ENCODE measurements around the gene PPID.

The PPID gene

DNA sequence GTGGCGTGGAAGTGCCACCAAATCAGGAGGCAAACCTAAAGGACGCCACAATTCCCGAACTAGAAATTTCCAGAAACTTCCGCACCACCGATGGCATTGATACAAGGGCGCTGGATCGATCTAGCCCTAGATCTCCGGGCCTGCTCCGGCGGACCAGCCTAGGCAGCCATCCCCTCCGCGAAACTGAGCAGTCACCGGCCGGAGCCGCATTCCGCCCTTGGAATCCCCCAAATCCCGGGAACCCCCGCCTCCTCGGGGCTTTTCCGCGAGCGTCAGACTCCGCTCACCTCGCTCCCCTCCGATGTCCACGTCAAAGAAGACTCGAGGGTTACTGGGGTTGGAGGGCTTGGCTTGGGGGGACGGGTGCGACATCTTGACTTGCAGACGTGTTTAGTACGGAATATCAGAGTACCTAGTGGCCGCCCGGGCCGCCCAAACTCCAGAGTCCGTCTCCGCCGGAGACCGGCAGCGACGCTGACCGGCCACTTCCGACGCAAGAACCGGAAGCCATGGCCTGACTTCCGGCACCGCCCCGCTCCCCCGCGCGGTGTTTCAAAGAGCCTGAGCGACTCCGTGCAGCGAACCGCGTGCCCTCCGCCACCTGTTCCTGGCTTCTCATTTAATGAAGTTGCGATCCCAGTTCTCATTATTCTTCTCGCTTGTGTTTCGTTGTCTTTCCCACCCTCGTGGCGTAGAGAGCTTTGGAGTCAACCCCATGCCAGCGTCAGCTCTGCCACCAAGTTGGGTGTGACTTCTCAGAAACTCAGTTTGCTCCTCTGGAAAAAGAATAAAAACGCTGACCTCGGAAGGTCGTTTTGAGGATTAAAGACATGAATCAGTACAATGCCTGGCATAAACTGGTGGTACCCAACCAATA, at the start of gene PPID:
PPID (minus strand) TSS at position 480 of the 877 bp plus-strand sequence; CDS start at position 372, 108 bp downstream.
- peak within 1 kb of the TSS; percentile 98 for H3K4me2 ChIP-seq (ENCODE audit: low read depth, low read length)
- no peaks in the 10 kb centered on the region for H4K20me1 ChIP-seq (ENCODE audit: insufficient read depth, low read length)
- peaks cover 7% of the 10 kb centered on the region for H3F3A ChIP-seq (ENCODE audit: insufficient read depth, low read length)
- peak within 1 kb of the TSS; percentile 92 for H3K4me3 ChIP-seq (ENCODE audit: low read length)
- peaks cover 32% of the 10 kb centered on the region for H3K79me2 ChIP-seq (ENCODE audit: low read length)
- peaks cover 7% of the 10 kb centered on the region for H3K4me1 ChIP-seq (ENCODE audit: low read length)
- no peaks in the 10 kb centered on the region for H3K9me3 ChIP-seq (replicated peaks; ENCODE audit: insufficient read depth, low read length)
- peak within 1 kb of the TSS; percentile 92 for H2AFZ ChIP-seq (ENCODE audit: low read length)
- H3K9me2 ChIP-seq (replicated peaks; ENCODE audit: insufficient read depth, low read length), result no peaks in the 10 kb centered on the region
- H3K27me3 ChIP-seq (replicated peaks; ENCODE audit: insufficient read depth, low read length), result no peaks in the 10 kb centered on the region
- peak within 1 kb of the TSS; percentile 88 for H3K9ac ChIP-seq (ENCODE audit: low read length)
- peak within 1 kb of the TSS; percentile 78 for H3K27ac ChIP-seq (ENCODE audit: low read length)
- H3K36me3 ChIP-seq (replicated peaks; ENCODE audit: insufficient read depth, low read length), result peaks cover 10% of the 10 kb centered on the region; the same call in 1 of the 2 replicates
- TF ChIP-seq CTCF (IDR thresholded peaks at IDR 0.05; ENCODE audit: low read length) (no peak), EZH2phosphoT487 (IDR thresholded peaks at IDR 0.05; ENCODE audit: low read length) (no peak), EZH2 (optimal IDR thresholded peaks at IDR 0.05; ENCODE audit: low read depth, low read length) (no peak)
- DNase-seq, result peak; percentile 88

DNA sequence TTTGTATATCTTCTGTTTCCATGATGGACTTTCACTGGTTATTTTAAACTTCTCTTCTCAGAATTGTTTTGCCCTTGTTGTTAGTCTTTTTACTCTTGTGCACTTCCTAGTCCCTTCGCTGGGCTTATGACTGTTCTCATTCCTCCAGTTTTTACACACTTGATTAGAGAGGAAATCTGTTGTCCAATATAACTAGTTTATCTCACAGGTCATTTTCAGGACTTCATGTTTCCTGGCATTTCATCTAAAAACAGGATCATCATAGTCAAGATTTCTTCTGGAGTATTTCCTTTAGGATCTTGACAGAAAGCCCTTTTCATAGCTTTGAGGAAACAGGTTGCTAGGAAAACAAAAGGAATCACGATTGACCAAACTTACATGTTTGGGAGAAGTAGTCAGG, 48.6 kb upstream of the PPID start:
- TF ChIP-seq EZH2phosphoT487 (IDR thresholded peaks at IDR 0.05; ENCODE audit: low read length) (no peak), EZH2 (optimal IDR thresholded peaks at IDR 0.05; ENCODE audit: low read depth, low read length) (no peak), CTCF (IDR thresholded peaks at IDR 0.05; ENCODE audit: low read length) (no peak)

GRCh38 chr4:158770671-158771070, 47.5 kb upstream of the PPID start:
- Histone ChIP-seq H3K9me3 (replicated peaks; ENCODE audit: insufficient read depth, low read length) (no peaks in the 10 kb centered on the region), H3K9me2 (replicated peaks; ENCODE audit: insufficient read depth, low read length) (no peaks in the 10 kb centered on the region), H4K20me1 (ENCODE audit: insufficient read depth, low read length) (no peaks in the 10 kb centered on the region), H3K27ac (ENCODE audit: low read length) (no peak overlapping the region), H3F3A (ENCODE audit: insufficient read depth, low read length) (peaks cover 8% of the 10 kb centered on the region; the same call in 1 of the 2 replicates), H3K79me2 (ENCODE audit: low read length) (peaks cover 64% of the 10 kb centered on the region), H3K4me3 (ENCODE audit: low read length) (no peak overlapping the region), H3K36me3 (replicated peaks; ENCODE audit: insufficient read depth, low read length) (no peaks in the 10 kb centered on the region), H3K9ac (ENCODE audit: low read length) (no peak overlapping the region), H3K4me1 (ENCODE audit: low read length) (no peaks in the 10 kb centered on the region), H2AFZ (ENCODE audit: low read length) (no peak overlapping the region), H3K4me2 (ENCODE audit: low read depth, low read length) (peak overlapping the region; percentile 57; the same call in 1 of the 2 replicates), H3K27me3 (replicated peaks; ENCODE audit: insufficient read depth, low read length) (no peaks in the 10 kb centered on the region)
- TF ChIP-seq EZH2phosphoT487 (IDR thresholded peaks at IDR 0.05; ENCODE audit: low read length), result no peak
- no peak for TF ChIP-seq EZH2 (optimal IDR thresholded peaks at IDR 0.05; ENCODE audit: low read depth, low read length)
- no peak for TF ChIP-seq CTCF (IDR thresholded peaks at IDR 0.05; ENCODE audit: low read length)
- DNase-seq, result no peak

More for the DNA sequence above, 48.6 kb upstream of the PPID start:
- no peaks in the 10 kb centered on the region for H3K36me3 ChIP-seq (replicated peaks; ENCODE audit: insufficient read depth, low read length)
- H4K20me1 ChIP-seq (ENCODE audit: insufficient read depth, low read length), result no peaks in the 10 kb centered on the region
- no peak overlapping the region for H3K9ac ChIP-seq (ENCODE audit: low read length)
- H3K4me3 ChIP-seq (ENCODE audit: low read length), result no peak overlapping the region
- peaks cover 8% of the 10 kb centered on the region; the same call in 1 of the 2 replicates for H3F3A ChIP-seq (ENCODE audit: insufficient read depth, low read length)
- no peaks in the 10 kb centered on the region for H3K4me1 ChIP-seq (ENCODE audit: low read length)
- no peaks in the 10 kb centered on the region for H3K27me3 ChIP-seq (replicated peaks; ENCODE audit: insufficient read depth, low read length)
- H3K9me2 ChIP-seq (replicated peaks; ENCODE audit: insufficient read depth, low read length), result no peaks in the 10 kb centered on the region
- no peaks in the 10 kb centered on the region for H3K9me3 ChIP-seq (replicated peaks; ENCODE audit: insufficient read depth, low read length)
- peaks cover 75% of the 10 kb centered on the region for H3K79me2 ChIP-seq (ENCODE audit: low read length)
- H3K4me2 ChIP-seq (ENCODE audit: low read depth, low read length), result no peak overlapping the region
- DNase-seq, result no peak
- no peak overlapping the region for H2AFZ ChIP-seq (ENCODE audit: low read length)
- no peak overlapping the region for H3K27ac ChIP-seq (ENCODE audit: low read length)
